ENCODE measurements around the gene SERPINB1. TPM values are rescaled to one million over a fixed set of nuclear protein-coding genes. Genes with fewer than 3 reads are reported as not detected.

The SERPINB1 gene
- total RNA-seq, 1 experiment from 2014 or later, result 18.4 TPM

DNA sequence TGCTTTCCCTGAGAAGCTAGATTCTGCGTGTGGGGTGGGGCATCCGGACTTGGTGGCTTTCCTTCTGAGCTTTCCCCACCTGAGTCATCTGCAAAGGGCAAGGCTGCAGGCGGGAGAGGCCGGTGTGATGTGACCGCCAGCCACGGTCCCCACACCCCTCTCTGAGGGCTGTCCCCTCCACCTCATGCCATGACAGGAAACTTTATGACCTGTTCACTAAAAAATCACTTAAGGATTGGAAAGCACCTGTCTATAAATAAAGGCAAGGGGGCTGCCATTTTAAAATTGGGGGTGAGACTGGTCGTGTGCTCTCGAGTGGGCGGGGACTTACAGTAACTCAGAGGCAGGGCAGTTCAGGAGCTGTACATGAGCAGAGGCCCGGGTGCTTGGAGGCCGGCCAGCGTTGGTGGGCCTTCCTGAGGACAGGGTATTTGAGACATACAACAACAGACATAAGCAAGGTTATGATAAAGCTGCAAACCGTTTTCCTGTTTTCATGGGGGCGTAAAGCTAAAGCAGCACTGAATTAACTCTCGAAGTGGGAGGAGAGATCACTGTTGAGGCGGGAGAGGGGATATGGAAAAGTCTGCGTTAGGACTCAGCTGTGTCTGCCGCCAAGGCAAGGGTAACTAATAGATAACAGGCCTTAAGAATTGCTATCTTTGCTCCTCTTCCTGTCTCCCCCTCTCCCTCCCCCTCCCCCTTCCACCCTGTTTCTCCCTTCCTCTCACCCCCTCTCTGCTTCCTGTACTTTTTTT is 16.1 kb upstream of the SERPINB1 start:
- H4K91ac ChIP-seq (ENCODE audit: insufficient read length, low read depth, low read length), result no peak overlapping the region
- Mint-ChIP-seq H3K27ac (peak overlapping the region in 2 of 3 experiments; percentile 67 to 83; a peak in 4 of 7 replicates), H3K4me3 (no peak overlapping the region), H3K27me3 (ENCODE audit: low read depth) (no peaks in the 10 kb centered on the region), H3K9me3 (no peaks in the 10 kb centered on the region; a peak in 1 of 5 replicates), H3K4me1 (peaks cover 40 to 49% of the 10 kb centered on the region in 2 experiments), H3K36me3 (ENCODE audit: insufficient read depth in 1 of 3, low read depth in 3 of 3) (0 out of 7 replicates have a peak, but pooled peaks cover 0 to 4% (median 0%) of the 10 kb centered on the region in 3 experiments)
- peaks cover 11% of the 10 kb centered on the region for H3K4me1 ChIP-seq (ENCODE audit: insufficient read depth, low read length)
- no peaks in the 10 kb centered on the region for H3K27me3 ChIP-seq (ENCODE audit: insufficient read depth, low read length)
- H4K20me1 ChIP-seq (ENCODE audit: control insufficient read depth, insufficient read depth, insufficient read length), result no peaks in the 10 kb centered on the region
- no peaks in the 10 kb centered on the region for H3K23me2 ChIP-seq (ENCODE audit: insufficient read length, low read depth, low read length, poor library complexity, severe bottlenecking)
- H4K5ac ChIP-seq (ENCODE audit: insufficient read length, low read depth, low read length), result no peak overlapping the region
- H2BK120ac ChIP-seq (ENCODE audit: low read depth, low read length, poor library complexity, severe bottlenecking), result no peak overlapping the region
- WGBS (ENCODE audit: extremely low coverage, insufficient read length, low lambda C conversion rate), result no CpG with 5 or more reads among the region's 18 CpGs
- H2BK20ac ChIP-seq (ENCODE audit: low read depth, low read length, poor library complexity, severe bottlenecking), result no peak overlapping the region
- H2AFZ ChIP-seq (ENCODE audit: low read length), result no peak overlapping the region
- H3K79me2 ChIP-seq (ENCODE audit: insufficient read depth, low read length), result no peaks in the 10 kb centered on the region
- DNase-seq, result no peak
- H3K14ac ChIP-seq (ENCODE audit: insufficient read depth, low read length), result no peak overlapping the region
- H3K56ac ChIP-seq (ENCODE audit: insufficient read length, low read depth, low read length), result no peak overlapping the region
- H2AK5ac ChIP-seq (ENCODE audit: insufficient read length, low read length), result no peak overlapping the region
- no peak overlapping the region for H3K4me2 ChIP-seq (ENCODE audit: insufficient read depth, insufficient read length, low read length)
- H2BK5ac ChIP-seq (ENCODE audit: insufficient read length, low read length), result no peak overlapping the region
- H3K4ac ChIP-seq (ENCODE audit: low read depth, low read length), result no peak overlapping the region
- no peak overlapping the region for H4K8ac ChIP-seq (replicated peaks; ENCODE audit: insufficient read length, low read depth, low read length)
- no peak overlapping the region for H2BK15ac ChIP-seq (ENCODE audit: low read depth, low read length)
- H3K9me3 ChIP-seq (ENCODE audit: control insufficient read depth, low read depth, low read length), result no peaks in the 10 kb centered on the region
- no peak overlapping the region for H3K18ac ChIP-seq (ENCODE audit: insufficient read length, low read depth, low read length)
- no peak for TF ChIP-seq CTCF (conservative IDR thresholded peaks at IDR 0.05)
- H2BK12ac ChIP-seq (ENCODE audit: insufficient read length, low read depth, low read length), result no peak overlapping the region
- no peak overlapping the region for H3K27ac ChIP-seq (ENCODE audit: insufficient read length, low read depth, low read length)
- H3K23ac ChIP-seq (ENCODE audit: insufficient read length, low read depth, low read length), result no peak overlapping the region
- no peak overlapping the region for H3T11ph ChIP-seq (ENCODE audit: low read length)
- H3K9ac ChIP-seq (ENCODE audit: extremely low read depth, insufficient read length, low read length), result no peak overlapping the region
- no peaks in the 10 kb centered on the region for H3K79me1 ChIP-seq (ENCODE audit: insufficient read depth, low read depth, low read length, poor library complexity, severe bottlenecking)
